Panc1 (cell line): Measurements from ENCODE around the gene SIX3. TPM values are rescaled to one million over a fixed set of nuclear protein-coding genes. Genes with fewer than 3 reads are reported as not detected.

ENCODE experiments used
- ATAC-seq: fragments of 200-7000 bp; cut with Tn5 transposase; 2 replicates; pipeline ENCODE4 v1.9.1; 2020; ENCODE audit warnings: mild to moderate bottlenecking, moderate library complexity
- BruUV-seq: library from RNA; stranded (reverse); fragments of 400-500 nt; replicated peaks from 2 replicates; lab custom pipeline; 2021; lab: Mats Ljungman, UMichigan
- CTCF ChIA-PET: fragments of 300-600 bp; sonication (Branson Sonifier 250); formaldehyde crosslinking; loops from one replicate; lab custom pipeline; 2022; ENCODE audit warnings: antibody characterized with exemption; lab: Charles Lee
- POLR2A ChIA-PET: fragments of 300-600 bp; sonication (Branson Sonifier 250); formaldehyde crosslinking; loops from one replicate; lab custom pipeline; 2022; ENCODE audit warnings: antibody characterized with exemption; lab: Charles Lee
- DNase-seq: peaks from one replicate; pipeline ENCODE4 v3.0.0-alpha.2; 2010; ENCODE audit warnings: low read depth, low spot score
- H3K27ac ChIP-seq: 2 replicates; pipeline ENCODE4 v1.5.1; 2011; ENCODE audit warnings: mild to moderate bottlenecking, low read length, inconsistent platforms
- H3K27me3 ChIP-seq: fragments of 200-500 bp; sonication (Bioruptor generic); 2 replicates; pipeline ENCODE4 v1.6.0; 2014; ENCODE audit warnings: low read length, inconsistent platforms; ENCODE audit not compliant: control insufficient read depth, insufficient read depth
- H3K36me3 ChIP-seq: fragments of 200-500 bp; sonication (Bioruptor generic); 2 replicates; pipeline ENCODE4 v1.5.1; 2014; ENCODE audit warnings: inconsistent platforms, mild to moderate bottlenecking, low read length, moderate library complexity; ENCODE audit not compliant: control insufficient read depth, insufficient read depth
- H3K4me1 ChIP-seq: 2 replicates; pipeline ENCODE4 v1.5.1; 2011; ENCODE audit warnings: inconsistent platforms, mild to moderate bottlenecking, low read length, moderate library complexity; ENCODE audit not compliant: control insufficient read depth, insufficient read depth
- H3K4me3 ChIP-seq, 2 experiments: 2 replicates each; pipeline ENCODE4 v1.5.1; 2011 to 2012; ENCODE audit warnings: low read depth in 2 of 2, low read length in 2 of 2, mild to moderate bottlenecking in 2 of 2, inconsistent platforms in 1 of 2, moderate library complexity in 1 of 2
- H3K9me3 ChIP-seq: fragments of 200-500 bp; sonication (Bioruptor generic); 2 replicates; pipeline ENCODE4 v1.5.1; 2014; ENCODE audit warnings: low read depth, mild to moderate bottlenecking, inconsistent platforms, low read length, moderate library complexity; ENCODE audit not compliant: control insufficient read depth, insufficient read depth
- POLR2AphosphoS5 ChIP-seq: IDR thresholded peaks from 2 replicates; pipeline ENCODE4 v1.6.1; 2012; ENCODE audit warnings: mild to moderate bottlenecking, low read depth, low read length, moderate library complexity
- SIN3A ChIP-seq: IDR thresholded peaks from 2 replicates; pipeline ENCODE4 v1.6.1; 2012; ENCODE audit warnings: low read depth, mild to moderate bottlenecking, low read length, moderate library complexity, borderline replicate concordance; ENCODE audit not compliant: insufficient read depth
- TCF7L2 ChIP-seq: IDR thresholded peaks from 2 replicates; pipeline ENCODE4 v1.6.1; 2011; ENCODE audit warnings: mild to moderate bottlenecking, low read depth, low read length, inconsistent platforms
- in situ Hi-C: cut with HindIII; loops from 2 replicates; pipeline ENCODE4 v1.10.0; 2016; ENCODE audit warnings: low sequenced_read_pairs, low pct_unique_long_range_greater_than_20kb
- intact Hi-C: fragments of 100-400 bp; cut with micrococcal nuclease; formaldehyde crosslinking; loops from one replicate; pipeline ENCODE4 v1.10.0; 2022; ENCODE audit not compliant: unreplicated experiment
- total RNA-seq: library from RNA; stranded (reverse); gene quantifications from one replicate; pipeline ENCODE4 v1.2.1, GENCODE V29; 2021; ENCODE audit not compliant: unreplicated experiment
- TF ChIP-seq, protein P1 (sequence below), 2 experiments: IDR thresholded peaks; 2 replicates each; pipeline ENCODE4 v1.6.1; 2011 to 2012; ENCODE audit warnings: low read depth in 2 of 2, control low read depth in 1 of 2, low read length in 1 of 2, mild to moderate bottlenecking in 1 of 2, moderate library complexity in 1 of 2; ENCODE audit not compliant: insufficient read depth in 1 of 2
- TF ChIP-seq, protein P2 (sequence below): fragments of 450-650 bp; IDR thresholded peaks from 2 replicates; pipeline ENCODE4 v1.5.1; 2017; ENCODE audit warnings: mild to moderate bottlenecking

The SIX3 gene
- total RNA-seq, 1 experiment from 2014 or later: 0.21 TPM

DNA sequence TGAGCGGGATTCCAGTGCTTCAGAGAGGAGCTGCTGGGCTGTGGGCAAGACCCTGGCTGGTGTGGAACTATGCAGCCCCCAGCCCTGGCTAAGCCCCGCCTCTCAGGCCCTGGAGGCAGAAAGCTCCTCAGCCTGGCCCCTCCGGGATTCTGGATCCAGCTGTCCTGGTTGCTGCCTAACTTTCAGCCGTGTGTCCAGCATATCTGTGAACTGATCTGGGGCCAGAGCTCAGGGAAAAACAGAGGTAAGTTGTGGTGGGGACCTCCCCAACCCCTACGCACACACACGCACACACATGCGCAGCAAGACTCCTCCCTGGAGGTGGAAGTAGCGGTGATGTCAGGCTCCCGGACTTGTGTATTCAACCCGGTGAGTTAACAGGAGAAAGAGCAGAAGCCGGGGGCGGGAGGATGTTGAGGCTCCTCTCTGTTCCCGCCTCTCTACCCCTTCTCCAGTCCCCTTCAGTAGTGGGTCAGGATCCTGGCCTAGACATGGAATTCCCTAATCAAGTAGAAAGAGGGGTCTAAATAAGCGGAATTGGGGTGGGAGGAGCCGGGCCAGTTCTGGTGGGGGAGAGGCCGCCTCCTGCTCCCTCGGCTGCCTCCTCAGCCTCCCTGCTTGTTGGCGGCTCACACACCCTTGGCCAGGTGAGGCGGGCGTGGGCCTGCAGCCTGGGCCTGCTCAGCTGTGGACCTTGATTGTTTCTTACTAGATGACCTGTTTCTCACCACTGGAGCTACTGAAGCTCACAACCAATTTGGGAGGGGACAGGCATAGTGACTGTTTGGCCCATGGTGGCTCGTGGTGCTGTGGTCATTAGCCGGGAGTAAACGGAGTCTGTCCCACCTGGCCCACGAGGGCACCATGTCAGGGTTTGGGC, 34.3 kb downstream of the SIX3 start:
- intact Hi-C loops (no loop called here), in situ Hi-C loops (no loop called here)
- Histone ChIP-seq H3K4me1 (peaks cover 5% of the 10 kb centered on the region; the same call in 1 of the 2 replicates), H3K9me3 (no peaks in the 10 kb centered on the region), H3K27me3 (peaks cover 5% of the 10 kb centered on the region), H3K27ac (no peak overlapping the region), H3K36me3 (no peaks in the 10 kb centered on the region), H3K4me3 (no peak overlapping the region)
- no peak for DNase-seq
- POLR2A ChIA-PET: no interaction called here
- no peak for TF ChIP-seq TCF7L2
- no peak for TF ChIP-seq SIN3A
- TF ChIP-seq, protein P1, sequence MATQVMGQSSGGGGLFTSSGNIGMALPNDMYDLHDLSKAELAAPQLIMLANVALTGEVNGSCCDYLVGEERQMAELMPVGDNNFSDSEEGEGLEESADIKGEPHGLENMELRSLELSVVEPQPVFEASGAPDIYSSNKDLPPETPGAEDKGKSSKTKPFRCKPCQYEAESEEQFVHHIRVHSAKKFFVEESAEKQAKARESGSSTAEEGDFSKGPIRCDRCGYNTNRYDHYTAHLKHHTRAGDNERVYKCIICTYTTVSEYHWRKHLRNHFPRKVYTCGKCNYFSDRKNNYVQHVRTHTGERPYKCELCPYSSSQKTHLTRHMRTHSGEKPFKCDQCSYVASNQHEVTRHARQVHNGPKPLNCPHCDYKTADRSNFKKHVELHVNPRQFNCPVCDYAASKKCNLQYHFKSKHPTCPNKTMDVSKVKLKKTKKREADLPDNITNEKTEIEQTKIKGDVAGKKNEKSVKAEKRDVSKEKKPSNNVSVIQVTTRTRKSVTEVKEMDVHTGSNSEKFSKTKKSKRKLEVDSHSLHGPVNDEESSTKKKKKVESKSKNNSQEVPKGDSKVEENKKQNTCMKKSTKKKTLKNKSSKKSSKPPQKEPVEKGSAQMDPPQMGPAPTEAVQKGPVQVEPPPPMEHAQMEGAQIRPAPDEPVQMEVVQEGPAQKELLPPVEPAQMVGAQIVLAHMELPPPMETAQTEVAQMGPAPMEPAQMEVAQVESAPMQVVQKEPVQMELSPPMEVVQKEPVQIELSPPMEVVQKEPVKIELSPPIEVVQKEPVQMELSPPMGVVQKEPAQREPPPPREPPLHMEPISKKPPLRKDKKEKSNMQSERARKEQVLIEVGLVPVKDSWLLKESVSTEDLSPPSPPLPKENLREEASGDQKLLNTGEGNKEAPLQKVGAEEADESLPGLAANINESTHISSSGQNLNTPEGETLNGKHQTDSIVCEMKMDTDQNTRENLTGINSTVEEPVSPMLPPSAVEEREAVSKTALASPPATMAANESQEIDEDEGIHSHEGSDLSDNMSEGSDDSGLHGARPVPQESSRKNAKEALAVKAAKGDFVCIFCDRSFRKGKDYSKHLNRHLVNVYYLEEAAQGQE (IDR thresholded peaks at IDR 0.05; ENCODE audit: insufficient read depth in 1 of 2, low read depth in 2 of 2, low read length in 1 of 2): no peak
- no peak for TF ChIP-seq POLR2AphosphoS5
- TF ChIP-seq, protein P2, sequence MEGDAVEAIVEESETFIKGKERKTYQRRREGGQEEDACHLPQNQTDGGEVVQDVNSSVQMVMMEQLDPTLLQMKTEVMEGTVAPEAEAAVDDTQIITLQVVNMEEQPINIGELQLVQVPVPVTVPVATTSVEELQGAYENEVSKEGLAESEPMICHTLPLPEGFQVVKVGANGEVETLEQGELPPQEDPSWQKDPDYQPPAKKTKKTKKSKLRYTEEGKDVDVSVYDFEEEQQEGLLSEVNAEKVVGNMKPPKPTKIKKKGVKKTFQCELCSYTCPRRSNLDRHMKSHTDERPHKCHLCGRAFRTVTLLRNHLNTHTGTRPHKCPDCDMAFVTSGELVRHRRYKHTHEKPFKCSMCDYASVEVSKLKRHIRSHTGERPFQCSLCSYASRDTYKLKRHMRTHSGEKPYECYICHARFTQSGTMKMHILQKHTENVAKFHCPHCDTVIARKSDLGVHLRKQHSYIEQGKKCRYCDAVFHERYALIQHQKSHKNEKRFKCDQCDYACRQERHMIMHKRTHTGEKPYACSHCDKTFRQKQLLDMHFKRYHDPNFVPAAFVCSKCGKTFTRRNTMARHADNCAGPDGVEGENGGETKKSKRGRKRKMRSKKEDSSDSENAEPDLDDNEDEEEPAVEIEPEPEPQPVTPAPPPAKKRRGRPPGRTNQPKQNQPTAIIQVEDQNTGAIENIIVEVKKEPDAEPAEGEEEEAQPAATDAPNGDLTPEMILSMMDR: no peak
- BruUV-seq: no TSS peak
- CTCF ChIA-PET: interaction anchor here (0.5 kb wide), 1 partner anchor 207 kb away, joined by 7 read pairs; no protein-coding TSS in a partner anchor
- no peak for ATAC-seq

DNA sequence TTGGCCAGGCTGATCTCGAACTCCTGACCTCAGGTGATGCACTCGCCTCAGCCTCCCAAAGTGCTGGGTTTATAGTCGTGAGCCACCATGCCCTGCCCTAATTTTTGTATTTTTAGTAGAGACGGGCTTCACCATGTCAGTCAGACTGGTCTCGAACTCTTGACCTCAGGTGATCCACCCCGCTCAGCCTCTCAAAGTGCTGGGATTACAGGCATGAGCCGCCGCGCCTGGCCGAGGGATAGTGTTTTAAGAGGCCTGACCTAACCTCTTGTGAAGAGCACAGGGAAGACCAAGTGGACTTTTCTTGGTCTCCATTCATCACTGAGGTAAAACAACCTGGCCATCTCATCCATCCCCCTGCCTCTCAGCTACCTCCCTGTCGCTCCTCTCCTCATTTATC, 38.1 kb downstream of the SIX3 start:
- Histone ChIP-seq H3K9me3 (no peaks in the 10 kb centered on the region), H3K4me1 (no peaks in the 10 kb centered on the region), H3K36me3 (no peaks in the 10 kb centered on the region), H3K27me3 (peaks cover 3% of the 10 kb centered on the region; the same call in 1 of the 2 replicates), H3K27ac (no peak overlapping the region), H3K4me3 (no peak overlapping the region)
- CTCF ChIA-PET: interaction anchor here (0.6 kb wide), 1 partner anchor 663 kb away, joined by 4 read pairs; no protein-coding TSS in a partner anchor
- no peak for ATAC-seq
- intact Hi-C loops (no loop called here), in situ Hi-C loops (no loop called here)
- DNase-seq: no peak
- POLR2A ChIA-PET: no interaction called here
- TF ChIP-seq POLR2AphosphoS5: no peak
- no peak for TF ChIP-seq TCF7L2
- TF ChIP-seq, protein P2: no peak
- no peak for TF ChIP-seq SIN3A
- TF ChIP-seq, protein P1 (IDR thresholded peaks at IDR 0.05; ENCODE audit: insufficient read depth in 1 of 2, low read depth in 2 of 2, low read length in 1 of 2): no peak
- no TSS peak for BruUV-seq
